GM03348 (cell line): ENCODE data around the gene SIAH1.
"Not testable (repeated sequence)": the region's sequence is repeated elsewhere in the genome, so short reads cannot be mapped to it uniquely, and the experiment has no call there.

Experiments used
- DNase-seq: peaks from one replicate; pipeline ENCODE4 v3.0.0; 2012; ENCODE audit warnings: low spot score

The SIAH1 gene

GRCh38 chr16:48366165-48367093, 18.8 kb downstream of the SIAH1 start:
- DNase-seq, result peak; percentile 68

DNA sequence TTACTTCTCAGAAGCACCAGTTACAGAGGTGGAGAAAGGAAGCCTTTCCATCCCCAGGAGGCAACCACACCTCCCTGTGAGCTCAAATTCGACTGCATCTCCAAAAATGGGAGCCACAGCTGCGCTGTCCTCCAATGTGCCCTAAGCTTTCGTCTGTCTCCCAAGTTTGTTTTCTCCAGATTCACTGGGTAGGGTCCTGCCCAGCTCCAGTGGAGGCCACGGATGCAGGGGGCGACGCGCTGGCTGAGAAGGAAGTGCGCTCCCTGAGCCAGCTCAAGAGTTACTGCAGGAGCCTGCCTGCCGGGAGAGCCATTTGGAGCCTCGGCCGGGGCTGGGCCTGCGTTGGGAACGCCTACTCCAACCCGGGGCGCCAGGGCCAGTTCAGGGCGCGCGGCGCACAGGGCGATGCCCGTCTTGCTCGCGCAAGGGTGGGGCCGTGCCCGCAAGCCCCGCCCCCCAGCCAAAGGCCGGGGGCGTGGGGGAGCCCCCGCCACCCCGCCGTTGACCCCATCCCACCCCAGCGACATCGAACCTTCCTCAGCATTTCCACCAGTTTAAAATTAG, 19.5 kb downstream of the SIAH1 start:
- peak; percentile 94 for DNase-seq

DNA sequence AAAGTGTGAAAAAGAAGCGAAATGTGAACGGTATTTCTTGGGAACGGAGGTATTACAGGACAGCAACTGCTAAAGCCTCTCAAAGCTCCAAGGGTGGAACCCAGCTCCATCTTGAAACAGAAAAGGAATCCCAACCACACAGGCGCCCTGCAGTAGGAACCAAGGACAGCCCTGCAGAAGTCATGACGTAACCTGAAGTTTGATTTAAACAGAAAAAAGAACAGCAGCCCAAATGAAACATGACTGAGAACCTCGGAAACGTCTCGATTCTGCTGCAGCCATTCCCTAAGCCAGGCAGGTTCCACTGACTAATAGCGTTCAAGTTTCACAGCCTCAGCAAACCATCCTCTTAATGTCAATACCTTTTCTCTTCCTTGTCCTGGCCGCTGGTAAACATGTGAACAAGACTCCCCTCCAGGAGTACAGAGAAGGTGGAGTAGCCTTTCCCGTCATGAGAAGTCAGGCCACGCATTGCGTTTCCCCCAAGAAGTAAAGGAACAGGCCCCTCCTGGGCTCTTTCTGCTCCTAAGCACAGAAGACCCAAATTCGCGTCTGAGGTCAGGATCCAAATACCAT, 20.1 kb downstream of the SIAH1 start:
- DNase-seq, result no peak

DNA sequence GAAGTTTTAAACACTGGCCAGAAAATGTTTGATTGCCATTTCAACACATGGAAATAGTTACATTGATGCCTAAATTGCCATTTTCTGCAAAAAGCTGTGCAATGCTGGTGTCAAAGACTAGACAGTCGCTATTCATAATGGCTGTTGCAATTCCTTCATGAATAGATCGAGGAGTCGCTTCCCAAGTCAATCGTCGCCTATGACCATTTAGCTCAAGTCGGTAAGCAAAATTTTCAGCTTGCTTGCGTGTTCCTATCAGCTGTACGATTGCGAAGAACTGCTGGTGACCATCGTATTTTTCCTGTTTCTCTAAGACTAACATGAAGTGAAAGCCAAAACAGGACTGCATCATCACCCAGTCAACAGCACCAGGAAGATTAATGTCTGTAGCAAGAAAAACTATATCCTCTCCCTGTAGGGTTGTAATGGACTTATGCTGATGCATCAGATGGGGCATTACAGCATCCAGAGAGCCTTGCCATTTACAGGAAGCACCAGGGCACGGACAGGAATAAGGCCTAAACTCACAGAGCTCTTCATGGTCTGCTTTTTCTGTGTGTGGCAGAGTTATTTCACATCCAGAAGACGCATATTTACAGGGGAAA, 23.6 kb downstream of the SIAH1 start:
- DNase-seq, result no peak

GRCh38 chr16:48361012-48361411, 24.2 kb downstream of the SIAH1 start:
- no peak for DNase-seq

DNA sequence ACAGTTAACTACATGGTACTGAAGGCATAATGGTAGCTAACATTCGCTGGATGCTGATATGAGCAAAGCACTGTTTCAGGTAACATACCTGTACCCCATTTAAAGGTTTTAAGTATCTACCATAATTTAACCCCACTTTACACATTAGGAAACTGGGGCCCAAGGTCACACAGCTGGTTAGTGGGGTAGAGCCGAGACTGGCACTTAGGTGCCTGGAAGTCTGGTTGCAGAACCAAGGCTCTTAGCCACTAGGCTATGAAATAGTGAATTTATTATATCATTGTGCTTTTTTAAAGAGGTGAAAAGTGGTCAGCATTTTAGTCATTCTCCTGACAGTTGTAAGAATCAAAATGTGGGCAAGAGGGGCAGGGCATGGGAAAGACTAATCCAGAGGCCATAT, 25.2 kb downstream of the SIAH1 start:
- DNase-seq, result no peak

DNA sequence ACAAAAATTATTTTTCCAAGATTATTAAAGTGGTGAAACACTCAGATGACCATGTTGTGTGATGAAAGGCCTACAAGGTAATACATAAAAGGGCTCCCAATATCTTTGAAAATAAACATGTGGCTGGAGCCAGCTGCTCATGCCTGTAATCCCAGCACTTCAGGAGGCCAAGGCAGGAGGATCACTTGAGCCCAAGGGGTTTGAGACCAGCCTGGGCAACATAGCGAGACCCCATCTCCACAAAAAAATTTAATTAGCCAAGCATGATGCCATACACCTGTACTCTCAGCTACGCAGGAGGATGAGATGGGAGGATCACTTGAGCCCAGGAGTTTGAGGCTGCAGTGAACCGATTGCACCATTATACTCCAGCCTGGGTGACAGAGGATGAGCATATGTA, 26.8 kb downstream of the SIAH1 start:
- DNase-seq, result no peak

DNA sequence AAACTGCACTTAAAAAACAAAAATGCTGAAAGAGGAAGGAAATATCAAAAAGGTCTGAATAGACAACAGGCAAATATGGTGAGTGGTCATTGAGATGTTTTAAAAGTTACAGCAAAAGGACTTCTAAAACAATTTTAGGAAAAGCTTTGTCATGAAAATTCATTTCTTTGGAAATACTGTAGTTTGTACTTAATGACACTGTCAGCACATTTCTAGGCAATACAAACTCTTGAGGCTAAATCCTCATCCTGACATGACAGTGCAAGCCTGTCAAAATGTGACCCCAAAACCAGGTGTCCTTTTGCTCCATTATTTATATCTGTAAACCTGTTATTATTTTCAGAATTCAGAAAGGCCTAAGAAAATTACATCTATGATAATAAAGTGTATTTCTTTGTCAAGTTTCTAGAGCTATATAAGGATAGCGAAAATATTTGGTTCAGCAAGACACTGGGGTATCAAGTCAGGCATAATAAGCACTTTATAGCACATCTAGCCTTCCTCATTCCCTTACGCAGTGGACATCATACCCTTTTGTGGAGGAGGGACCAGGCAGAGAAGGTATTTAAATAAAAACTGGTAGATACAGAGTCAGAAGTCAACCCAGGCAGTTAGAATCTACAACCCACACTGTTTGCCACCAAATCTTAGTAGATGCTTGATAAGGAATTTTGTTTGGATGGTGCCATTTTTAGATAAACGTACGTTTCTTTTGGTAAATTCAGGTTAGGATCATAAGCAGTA, 28.4 kb downstream of the SIAH1 start:
- DNase-seq, result no peak

DNA sequence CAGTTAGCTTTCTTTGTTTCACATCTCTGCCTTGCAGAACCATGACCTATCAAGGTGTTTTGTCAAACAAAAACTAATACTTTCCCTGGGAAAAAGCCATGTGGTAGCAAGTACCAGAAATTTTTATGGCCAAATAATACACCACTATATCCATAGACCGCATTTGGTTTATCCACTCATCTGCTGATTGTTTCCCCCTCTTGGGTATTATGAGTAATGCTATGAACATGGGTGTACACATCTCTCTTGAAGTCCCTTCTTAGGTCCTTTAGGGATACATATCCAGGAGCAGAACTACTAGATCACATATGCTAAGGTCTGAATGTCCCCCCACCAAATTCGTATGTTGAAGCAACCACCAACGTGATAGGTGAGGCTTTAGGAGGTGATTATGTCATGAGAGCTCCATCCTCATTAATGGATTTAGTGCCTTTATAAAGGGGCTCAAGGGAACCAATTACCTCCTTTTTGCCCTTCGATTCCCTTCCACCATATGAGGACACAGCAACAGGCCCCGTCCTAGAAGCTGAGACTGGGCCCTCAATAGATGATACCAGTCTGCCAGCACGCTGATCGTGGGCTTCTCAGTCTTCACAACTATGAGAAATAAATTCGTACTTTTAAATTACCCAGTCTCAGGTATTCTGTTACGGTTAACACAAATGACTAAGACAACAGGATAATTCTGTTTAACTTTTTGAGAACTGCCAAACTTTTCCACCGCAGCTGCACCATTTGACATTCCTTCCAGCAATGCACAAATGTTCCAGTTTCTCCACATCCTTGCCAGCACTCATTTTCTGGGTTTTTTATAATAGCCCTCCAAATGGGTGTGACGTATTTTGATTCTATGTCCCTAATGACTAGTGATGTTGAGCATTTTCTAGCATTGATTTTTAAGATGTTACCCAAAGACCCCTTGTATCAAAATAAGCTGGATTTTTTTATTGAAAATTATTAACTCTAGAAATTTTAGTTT, 30.0 kb downstream of the SIAH1 start:
- DNase-seq, result no peak

DNA sequence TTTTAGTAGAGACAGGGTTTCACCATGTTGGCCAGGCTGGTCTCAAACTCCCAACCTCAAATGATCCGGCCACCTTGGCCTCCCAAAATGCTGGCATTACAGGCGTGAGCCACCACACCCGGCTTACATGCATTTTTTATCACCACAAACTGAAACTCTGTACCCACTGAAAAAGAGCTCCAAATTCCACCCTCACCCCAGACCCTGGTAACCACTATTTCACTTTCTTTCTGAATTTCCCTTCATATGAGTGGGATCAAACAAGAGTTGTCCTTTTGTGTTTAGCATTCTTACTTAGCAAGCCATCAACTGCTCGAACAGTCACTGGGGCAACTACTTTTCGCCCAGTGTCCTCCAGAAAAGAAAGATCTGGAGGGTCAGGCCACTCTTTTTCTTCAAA, 30.8 kb downstream of the SIAH1 start:
- not testable (repeated sequence) for DNase-seq

- peak; percentile 83 for DNase-seq
These were observed 31.5 kb downstream of the SIAH1 start for GRCh38 chr16:48353565-48354163.

- no peak for DNase-seq
These were observed 32.4 kb downstream of the SIAH1 start for GRCh38 chr16:48352648-48353390.

DNA sequence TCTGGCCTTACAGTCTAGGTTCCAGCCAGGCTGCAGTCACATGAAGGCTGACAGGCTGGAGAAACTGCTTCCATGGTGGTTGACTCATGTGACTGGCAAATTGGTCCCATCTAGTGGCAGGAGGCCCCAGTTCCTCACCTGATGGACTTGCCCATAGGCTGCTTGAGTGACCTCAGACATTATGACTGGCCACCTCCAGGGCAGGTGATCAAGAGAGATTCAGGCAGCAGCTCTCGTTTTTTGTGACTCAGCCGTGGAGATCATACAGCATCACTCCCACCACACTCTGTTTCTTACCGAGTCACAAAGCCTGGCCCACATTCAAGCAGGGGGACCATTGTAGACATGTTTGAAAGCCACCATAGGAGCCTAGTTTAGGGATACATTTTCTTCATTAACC, 34.5 kb downstream of the SIAH1 start:
- DNase-seq, result no peak

DNA sequence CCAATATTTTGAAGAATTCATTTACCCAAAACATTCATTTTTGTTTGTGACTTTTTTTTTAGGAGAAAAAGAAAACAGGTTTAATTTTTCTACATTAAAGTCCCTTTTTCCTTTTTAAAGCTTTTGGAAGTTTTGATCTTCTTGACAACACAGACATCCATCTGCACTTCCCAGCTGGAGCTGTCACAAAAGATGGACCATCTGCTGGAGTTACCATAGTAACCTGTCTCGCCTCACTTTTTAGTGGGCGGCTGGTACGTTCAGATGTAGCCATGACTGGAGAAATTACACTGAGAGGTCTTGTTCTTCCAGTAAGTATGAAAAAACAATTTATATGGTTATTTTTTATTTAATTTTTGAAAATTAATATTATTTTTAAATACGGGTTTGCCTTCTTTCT, 37.2 kb downstream of the SIAH1 start:
- no peak for DNase-seq

- DNase-seq, result no peak
These were observed 37.9 kb downstream of the SIAH1 start for GRCh38 chr16:48347191-48347865.

DNA sequence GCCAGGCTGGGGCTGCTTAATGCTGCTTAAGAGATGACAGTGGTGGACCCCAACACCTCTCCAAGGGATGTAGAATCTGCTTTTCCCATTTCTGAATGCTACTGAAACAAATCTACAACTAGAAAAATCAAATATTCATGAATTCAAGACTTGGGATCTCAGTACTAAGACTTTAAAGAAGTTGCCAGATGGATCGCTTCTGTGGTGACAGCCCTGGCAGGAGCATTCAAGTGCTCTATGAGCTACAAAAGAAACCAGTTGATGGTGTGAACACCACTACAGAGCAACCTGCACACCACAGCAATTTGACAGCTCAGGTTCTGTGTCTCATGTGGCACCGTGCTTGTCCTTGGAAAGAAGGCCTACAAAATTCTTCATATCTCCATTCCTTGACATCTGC, 42.6 kb downstream of the SIAH1 start:
- no peak for DNase-seq

- DNase-seq, result no peak
These were observed 45.2 kb downstream of the SIAH1 start for GRCh38 chr16:48340054-48340453.

DNA sequence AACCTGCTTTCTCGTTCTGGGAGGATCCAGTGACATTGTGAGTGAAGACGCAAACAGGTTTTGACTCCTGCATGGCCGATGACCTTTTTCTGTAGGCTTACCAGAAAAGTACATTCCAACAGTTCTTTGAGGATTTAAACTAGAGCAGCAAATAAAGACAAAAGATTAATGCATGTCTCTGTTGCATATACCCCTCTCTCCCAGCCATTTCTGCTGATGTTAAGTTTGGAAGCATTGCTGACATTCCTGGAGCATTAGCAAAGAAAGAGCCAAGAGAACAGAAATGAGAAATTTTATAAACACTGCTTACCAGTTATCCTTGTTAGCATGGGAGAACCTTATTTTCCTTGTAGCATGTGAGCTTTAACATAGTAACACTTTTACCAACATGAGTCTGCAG, 49.3 kb downstream of the SIAH1 start:
- peak; percentile 57 for DNase-seq

DNA sequence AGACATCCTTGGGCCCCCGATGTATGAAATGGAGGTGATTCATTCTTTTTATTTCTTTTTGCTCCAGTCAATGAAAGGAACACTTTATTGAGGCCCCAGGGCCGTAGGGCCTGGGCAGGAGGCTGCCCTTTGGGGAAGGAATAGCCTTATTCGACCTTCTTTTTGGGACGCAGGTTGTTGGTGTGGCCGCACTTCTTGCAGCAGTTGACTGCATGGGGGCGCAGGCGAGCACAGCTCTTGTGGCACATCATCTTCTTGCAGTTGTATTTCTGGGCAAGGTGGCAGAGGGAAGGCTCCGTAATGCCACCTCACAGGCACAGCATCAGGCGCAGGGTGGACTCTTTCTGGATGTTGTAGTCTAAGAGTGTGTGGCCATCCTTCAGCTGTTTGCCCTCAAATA, 50.9 kb downstream of the SIAH1 start:
- DNase-seq, result no peak
